ENCODE results near the gene CALHM4.

Gene CALHM4, protein sequence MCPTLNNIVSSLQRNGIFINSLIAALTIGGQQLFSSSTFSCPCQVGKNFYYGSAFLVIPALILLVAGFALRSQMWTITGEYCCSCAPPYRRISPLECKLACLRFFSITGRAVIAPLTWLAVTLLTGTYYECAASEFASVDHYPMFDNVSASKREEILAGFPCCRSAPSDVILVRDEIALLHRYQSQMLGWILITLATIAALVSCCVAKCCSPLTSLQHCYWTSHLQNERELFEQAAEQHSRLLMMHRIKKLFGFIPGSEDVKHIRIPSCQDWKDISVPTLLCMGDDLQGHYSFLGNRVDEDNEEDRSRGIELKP

DNA sequence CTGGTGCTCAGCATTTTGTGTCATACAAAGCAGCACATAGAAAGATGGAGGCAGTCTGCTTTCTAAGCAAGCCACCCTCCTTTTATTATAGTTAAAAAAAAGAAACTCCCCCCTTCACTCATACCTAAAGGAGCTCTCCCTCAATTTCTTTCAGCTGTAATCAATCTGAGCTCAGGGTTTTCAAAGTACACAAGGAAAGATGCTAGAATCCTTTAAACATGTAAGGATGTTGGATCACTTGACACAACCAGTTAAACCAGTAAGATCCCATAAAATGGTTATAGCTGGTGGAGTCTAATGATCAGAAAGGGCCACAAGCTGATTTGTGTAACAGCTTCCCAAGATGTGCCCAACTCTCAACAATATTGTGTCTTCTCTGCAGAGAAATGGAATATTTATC lies at the start of gene CALHM4:
CALHM4 (plus strand) TSS at position 301 of the 400 bp plus-strand sequence; CDS start at position 344, 43 bp downstream.
- DNase-seq (ENCODE audit: low read depth in 2 of 3, low spot score in 1 of 3) = no peak

DNA sequence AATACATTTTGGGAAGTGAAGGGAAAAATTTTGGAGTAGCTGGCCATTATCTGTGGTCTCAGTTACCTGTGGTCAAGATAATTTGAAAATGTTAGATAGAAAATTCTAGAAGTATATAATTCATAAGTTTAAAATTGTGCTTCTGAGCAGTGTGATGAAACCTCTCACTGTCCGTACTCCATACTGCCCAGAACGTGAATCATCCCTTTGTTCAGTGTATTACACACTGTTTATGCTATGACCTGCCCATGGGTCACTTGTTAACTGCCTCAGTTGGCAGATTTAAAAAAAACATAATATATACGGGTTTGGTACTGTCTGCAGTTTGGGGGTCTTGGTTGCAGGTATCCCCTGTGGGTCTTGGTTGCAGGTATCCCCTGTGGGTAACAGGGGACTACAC lies 46.2 kb upstream of the CALHM4 start:
- no peak for DNase-seq (ENCODE audit: low read depth in 2 of 3, low spot score in 1 of 3)

DNA sequence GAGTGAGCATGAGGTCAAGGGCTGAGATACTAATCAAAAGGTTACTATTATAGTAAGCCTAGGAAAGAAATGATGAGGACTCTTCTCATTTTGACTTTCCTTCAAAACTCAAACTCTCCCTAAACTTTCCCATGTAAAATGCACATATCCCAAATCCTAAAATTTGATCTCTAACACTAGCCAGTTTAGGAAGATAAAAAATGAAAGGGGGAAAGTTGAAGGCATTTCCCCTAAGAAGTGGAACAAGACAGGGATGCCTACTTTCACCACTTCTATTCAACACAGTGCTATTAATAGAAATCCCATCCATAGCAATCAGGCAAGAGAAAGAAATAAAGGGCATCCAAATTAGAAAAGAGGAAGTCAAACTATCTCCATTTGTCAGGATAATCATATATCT lies 45.0 kb upstream of the CALHM4 start:
- no peak for DNase-seq (ENCODE audit: low read depth in 2 of 3, low spot score in 1 of 3)

DNA sequence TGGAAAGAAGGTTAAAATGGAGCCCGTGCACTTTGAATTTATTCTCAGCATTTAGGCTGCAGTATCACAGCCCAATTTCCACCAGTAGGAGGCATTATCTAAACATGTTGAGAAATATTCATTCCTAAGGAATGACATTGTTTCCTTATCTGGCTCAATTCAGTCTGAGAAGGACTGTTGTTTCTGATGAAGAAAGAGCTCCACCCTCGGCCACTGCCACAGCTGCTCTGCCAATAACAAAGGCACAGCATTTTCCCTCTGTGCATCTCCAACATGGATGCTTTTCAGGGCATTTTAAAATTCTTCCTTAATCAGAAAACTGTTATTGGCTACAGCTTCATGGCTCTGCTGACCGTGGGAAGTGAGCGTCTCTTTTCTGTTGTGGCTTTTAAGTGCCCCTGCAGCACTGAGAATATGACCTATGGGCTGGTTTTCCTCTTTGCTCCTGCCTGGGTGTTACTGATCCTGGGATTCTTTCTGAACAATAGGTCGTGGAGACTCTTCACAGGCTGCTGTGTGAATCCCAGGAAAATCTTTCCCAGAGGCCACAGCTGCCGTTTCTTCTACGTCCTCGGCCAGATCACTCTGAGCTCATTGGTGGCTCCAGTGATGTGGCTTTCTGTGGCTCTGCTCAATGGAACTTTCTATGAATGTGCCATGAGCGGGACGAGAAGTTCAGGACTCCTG lies 42.0 kb upstream of the CALHM4 start, which contains the start of gene CALHM5:
CALHM5 (plus strand) TSS at position 216 of the 687 bp plus-strand sequence; CDS start at position 274, 58 bp downstream.
- DNase-seq (ENCODE audit: low read depth in 2 of 3, low spot score in 1 of 3) = no peak

DNA sequence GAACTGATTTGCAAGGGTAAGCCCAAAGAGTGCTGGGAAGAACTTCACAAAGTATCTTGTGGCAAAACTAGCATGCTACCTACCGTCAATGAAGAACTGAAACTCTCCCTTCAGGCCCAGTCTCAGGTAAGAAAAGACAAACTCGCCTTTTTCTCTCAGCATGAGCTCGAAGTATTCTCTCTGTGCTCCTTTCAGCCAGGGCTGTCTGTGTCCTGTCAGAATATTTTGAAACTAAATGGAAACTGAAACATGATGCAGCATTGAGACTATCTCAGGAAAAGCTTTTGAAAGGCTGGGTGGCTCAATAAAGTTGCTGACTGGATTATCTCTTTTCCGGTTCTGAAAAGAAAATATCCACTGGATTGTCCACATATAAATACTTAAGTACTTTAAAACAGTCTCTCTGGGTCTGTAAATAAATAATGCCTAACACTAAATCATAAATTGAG lies 41.4 kb upstream of the CALHM4 start:
- no peak for DNase-seq (ENCODE audit: low read depth in 2 of 3, low spot score in 1 of 3)

DNA sequence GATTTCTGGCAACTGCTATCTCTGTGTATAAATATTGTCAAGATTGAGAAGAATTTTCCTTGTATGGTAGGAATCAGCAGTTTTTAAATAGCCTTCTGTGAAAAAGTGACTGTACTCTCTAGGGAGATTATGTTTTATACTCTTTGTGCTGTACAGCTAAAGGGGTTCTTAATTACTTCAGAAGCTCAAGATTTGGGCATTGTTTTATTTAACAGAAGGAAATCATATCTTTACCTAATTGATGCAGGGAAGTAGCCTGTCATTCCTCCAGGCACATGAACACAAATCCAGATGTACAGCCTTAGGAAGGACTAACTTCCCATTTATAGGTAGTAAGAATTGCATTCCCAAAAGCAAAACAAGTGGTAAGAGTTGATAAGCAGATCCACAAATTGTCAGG lies 40.8 kb upstream of the CALHM4 start:
- DNase-seq (ENCODE audit: low read depth in 2 of 3, low spot score in 1 of 3) = no peak

DNA sequence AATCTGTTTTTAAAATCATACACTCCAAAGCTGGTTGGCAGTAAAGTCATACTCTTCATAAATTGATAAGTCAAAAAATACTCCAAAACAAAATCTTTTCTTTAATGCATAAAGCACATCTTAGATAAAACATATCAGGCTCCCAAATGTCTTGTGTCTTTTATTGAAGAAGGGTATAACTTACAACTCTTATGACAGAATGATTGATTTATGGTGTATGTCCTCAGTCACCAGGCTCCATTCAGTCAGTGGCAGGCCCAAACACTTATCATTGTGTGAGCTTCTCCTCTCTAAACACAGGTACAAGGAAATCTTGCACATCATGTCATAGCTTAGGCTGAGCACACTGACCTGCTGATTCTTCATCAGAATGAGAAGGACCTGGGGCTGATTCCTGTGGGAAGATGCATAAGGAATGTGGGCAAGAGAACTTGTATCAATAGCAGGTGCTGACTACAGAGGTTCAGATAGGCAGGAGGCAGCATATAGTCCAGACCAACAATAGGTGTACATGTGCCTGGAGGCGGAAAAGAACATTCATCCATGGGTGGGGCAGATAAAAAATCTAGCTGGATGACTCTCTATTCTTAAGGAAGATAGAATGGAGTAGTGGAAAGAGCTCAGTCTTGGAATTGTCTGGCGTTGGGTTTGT lies 40.2 kb upstream of the CALHM4 start:
- no peak for DNase-seq (ENCODE audit: low read depth in 2 of 3, low spot score in 1 of 3)

DNA sequence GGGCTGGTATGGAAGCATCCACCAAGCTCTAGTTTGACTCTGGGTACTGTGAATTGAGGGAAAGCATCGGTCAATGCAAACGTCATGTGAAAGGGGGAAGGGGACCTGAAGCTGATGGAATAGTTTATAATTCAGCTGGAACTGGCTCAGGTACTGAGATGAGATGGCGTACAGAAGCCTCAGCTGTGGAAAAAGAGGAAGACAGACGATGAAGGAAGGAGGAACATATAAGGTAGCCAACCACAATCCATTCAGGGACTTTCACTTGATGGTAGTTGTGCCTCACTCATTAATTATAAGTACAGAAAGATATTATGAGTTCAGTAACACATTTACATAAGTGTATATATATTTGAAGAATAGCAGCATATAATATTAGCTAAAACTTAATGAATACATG lies 39.4 kb upstream of the CALHM4 start:
- DNase-seq (ENCODE audit: low read depth in 2 of 3, low spot score in 1 of 3) = no peak

DNA sequence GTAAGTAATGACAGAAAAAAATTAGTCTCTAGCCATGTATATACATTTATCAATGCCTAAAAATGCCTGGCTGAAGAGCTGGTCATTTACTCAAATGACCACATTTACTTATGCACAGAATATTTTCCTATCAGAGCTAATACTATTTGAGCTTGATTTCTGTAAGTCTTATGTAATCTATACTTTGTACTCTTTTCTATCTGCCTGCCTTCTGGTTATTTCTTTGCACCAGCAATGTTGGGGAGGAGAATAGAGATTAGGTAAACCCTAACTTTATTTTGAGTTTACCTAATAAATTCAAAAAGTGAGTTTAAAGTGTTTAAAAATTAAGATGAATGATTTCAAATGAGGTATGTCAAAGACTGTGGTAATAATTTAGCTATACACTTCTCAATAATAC lies 38.4 kb upstream of the CALHM4 start:
- DNase-seq (ENCODE audit: low read depth in 2 of 3, low spot score in 1 of 3) = no peak

DNA sequence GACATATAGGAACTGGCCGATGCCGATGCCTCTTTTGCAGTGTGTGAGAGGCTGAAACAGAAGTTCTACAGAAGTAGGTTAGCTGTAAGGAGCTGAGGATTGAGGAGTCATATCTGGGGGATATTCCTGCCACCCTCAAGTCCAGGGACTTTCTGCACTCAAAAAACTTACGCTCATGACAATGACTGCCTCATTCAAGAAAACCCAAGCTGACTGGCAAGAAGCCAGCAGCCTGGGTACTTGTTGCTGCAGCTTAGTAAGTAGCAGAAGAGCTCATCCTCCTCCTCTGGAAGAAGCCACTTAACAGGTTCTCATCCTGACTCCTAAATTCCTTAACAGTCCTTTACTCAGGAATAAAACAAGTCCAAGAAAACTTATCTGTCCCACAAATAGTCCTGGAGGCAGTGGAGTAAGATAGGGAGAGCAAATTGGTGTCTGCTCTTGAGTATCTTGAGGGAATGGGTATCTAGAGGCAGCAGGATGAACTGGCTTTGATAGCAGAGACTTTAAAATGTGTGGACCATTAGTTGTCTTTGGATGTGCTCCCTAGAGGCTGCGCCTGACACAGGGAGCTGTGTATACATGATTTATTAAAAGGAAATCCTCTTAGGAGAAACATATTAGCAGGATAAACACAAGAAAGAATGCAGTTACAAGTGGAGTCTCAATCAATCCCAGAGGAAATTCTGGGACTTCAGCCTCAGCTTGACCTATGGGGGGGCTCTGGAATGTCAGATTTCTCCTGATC lies 34.8 kb upstream of the CALHM4 start:
- DNase-seq (ENCODE audit: low read depth in 2 of 3, low spot score in 1 of 3) = no peak

DNA sequence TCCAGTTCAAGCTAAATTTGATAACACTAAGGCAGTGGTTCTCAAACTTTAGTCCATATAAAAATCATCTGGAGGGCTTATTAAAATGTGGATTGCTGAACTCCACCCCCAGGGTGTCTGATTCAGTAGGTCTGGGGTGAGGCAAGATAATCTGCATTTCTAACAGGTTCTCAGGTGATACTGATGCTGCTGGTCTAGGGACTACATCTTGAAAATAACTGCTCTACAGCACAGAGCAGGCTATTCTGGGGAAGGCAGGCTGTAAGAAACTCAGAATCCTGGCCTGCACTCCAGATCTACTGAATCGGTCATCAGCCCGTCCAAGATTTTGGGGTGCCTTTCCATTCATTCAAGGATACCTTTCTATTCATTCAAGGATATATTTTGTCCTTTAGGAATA lies 30.7 kb upstream of the CALHM4 start:
- DNase-seq (ENCODE audit: low read depth in 2 of 3, low spot score in 1 of 3) = no peak

DNA sequence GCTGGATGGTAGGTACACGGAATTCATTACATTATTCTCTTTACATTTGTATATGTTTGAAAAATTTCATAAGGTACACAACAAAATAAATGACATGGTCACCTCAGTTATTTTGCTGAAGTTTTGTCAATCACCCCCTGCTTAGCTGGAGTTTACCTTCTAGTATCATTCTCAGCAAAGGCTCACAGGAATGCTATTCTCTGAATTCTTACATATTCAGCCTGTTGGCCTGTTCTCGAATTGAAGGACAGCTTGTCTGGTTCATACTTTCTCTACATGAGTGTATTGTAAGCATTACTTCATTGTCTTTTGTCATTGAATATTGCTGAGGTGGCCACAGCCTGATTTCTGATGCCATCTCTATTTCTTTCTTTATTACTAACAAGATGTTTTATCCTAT lies 29.3 kb upstream of the CALHM4 start:
- DNase-seq (ENCODE audit: low read depth in 2 of 3, low spot score in 1 of 3) = no peak

DNA sequence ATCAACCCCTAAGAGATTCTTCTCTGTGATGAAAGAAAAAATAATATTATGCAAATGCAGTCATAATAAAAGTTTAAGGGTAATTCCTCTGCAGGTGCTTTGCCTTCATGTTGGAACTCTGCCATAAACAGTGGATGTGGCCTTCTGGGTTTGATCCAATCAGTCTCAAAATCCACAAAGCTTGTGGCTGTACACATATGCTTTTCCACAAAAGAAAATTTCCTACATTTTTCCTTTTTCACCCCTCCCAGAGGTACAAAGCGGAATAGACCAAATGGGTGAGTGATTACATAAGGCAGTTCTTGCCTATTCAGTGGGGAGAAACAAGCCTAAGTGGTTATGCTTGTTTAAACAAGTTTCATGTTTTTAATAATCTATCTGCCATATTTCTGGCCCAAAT lies 25.4 kb upstream of the CALHM4 start:
- DNase-seq (ENCODE audit: low read depth in 2 of 3, low spot score in 1 of 3) = no peak

DNA sequence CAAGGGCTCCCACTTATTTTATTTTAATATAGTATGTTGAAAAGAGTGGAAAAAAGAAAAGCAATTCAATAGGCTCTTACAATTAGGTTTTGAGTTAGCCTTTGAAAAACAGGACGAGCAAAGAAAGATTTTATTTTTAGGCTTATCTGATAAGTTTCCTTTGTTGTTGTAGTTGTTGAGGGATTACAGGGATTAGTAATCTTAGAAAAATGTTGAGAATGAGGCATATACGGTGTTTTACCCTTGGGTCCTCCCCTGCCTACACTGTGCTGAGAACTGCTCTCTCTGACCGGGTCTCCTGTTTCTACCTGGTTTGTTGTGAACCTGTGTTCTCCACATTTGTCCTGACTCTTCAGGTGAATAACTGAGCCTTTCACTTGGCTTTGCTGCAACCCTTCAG lies 24.8 kb upstream of the CALHM4 start:
- no peak for DNase-seq (ENCODE audit: low read depth in 2 of 3, low spot score in 1 of 3)

DNA sequence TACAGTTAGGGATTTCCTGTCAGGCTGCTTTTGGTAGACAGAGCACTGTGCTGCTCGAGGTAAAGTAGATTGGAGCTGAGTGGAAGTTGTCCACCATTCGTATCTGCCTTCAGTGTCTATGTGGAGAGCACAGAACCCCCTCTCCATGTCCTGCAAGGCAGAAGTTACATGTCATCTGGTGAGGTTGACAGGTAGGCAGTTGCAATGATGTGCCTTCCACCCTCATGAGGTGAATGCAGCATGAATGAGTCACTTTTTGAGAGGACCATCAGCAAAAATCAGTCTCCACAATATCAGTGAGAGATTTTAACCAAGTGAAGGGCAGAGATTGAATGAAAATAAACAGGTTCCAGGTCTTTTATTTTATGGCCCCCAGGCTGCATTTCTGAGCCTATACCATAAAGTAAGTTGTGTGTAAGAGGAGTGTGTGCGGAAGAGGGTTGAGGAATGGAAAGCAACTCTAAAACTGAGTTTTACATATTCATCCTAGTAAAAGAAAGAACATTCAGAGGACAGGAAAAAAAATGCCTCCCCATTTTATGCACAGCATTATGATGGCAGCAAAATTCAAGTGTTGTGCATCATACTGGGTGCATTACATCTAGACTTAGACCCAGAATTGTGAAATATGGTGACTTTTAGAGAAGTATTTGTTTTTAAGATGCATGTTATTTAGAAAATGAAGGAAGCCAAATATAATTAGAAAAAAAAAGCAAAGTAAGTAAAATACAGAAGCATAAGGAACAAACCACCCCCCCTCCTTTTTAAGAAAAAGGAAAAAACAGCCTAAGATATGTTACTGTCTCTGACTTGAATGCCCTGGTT lies 23.9 kb upstream of the CALHM4 start:
- no peak for DNase-seq (ENCODE audit: low read depth in 2 of 3, low spot score in 1 of 3)

DNA sequence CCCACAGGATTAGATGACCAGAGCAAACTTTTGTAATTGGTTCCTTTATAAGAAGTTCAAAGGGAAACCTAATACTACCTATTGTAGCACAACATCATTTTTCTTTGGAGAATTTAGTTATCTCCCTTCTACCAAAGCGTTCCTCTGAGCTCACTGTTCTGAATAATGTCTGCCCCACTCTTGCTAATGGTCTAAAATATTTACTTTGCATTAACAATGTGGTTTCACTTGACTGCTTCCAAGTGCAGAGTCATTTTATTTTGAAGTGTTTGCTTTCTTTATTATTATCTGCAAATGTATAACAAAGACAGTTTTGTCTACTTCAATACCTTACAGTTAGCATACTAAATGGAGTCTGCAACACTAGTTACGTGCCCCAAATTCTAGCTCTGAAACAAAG lies 23.1 kb upstream of the CALHM4 start:
- DNase-seq (ENCODE audit: low read depth in 2 of 3, low spot score in 1 of 3) = no peak

DNA sequence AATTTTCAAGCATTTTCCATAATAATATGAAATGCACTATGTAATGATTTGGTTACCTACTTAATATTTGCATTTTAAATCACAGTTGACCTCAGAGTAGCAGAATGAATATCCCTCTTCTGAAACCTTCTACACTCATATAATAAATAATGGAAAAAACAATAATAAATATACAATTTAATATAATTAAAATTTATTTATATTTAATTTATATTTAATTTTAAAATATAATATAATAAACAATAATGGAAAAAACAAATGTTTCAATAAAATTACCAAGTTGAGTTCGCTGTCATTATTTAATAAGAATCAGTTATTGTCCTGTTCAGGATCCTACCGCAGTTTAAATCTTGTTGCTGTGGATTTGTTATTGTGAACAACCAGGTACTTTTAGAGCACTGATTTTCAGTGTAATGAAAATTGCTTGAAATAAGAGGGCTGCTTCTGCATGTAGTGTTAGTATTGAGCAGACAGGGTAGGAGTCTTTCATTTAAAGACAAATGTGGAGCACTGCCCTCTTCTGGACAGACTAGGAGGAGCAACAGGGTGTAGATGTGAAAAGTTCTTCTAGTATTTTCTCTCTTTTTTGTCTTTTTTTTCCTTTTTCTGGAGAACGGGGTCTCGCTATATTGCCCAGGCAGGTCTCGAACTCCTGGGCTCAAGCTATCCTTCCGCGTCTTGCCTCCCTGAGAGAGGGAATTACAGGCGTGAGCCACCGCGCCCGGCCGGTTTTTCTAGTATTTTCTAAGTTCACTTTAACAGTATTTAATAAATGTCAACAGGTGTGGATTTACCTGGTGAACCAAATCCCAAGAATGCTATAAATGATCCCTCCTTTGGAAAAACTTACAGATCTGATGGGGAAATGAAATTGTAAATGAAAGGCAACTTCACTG lies 21.6 kb upstream of the CALHM4 start:
- peak; percentile 3 to 65 (median 33) for DNase-seq (ENCODE audit: low read depth in 2 of 3, low spot score in 1 of 3)

DNA sequence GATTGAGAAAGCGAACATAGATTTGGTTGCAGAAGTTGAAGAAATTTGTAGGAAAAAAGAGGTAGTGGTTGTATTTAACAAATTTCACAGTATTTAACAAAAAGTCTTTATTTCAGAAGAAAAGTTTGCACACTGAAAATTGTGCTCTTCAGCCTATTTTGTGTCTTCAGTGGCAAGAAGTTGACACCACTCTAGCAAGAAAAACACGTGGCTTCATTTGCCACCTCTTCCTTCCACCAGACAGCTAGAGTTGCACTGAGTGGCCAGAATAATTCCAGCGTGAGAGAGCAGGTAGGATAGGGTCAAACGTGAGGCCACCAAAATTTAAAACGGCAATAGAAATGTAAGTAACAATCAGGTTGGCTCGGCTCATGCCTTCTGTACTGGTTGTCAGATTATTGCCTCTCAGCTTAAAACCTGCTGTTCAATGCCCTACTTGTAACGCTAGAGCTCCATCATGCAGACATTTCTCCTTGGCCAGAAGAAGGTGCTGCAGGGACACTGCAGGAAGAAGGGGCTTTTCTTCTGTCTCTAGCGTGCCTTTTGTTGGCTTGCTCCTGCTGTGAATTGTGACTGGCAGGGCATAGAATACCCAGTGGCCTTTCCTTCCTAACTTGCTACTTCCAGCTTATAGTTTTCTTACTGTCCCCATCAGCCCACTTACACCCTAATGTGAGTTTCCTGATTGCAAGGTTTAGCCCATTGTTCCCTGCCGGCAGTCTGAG lies 20.2 kb upstream of the CALHM4 start:
- DNase-seq (ENCODE audit: low read depth in 2 of 3, low spot score in 1 of 3) = no peak

DNA sequence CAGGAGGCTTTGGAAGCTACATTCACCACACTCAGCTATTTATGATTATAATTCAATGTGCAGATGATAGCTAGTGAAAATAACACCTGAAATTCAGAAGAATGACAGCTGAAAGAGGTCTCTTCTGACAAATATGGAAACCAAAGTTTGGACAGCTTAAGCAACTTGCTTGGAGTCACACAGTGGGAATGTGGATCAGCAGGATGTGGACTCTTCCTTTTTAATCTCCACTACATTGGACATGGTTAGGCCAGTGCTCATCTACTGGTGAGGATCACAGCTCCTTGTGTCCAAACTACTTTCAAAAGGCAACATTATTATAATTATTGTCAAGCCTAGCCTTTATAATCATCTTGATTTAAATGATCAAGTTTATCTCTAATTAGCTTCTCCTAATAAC lies 18.4 kb upstream of the CALHM4 start:
- no peak for DNase-seq (ENCODE audit: low read depth in 2 of 3, low spot score in 1 of 3)

All from stimulated activated CD4-positive, alpha-beta T cell treated with anti-CD3 and anti-CD28 coated beads, Interleukin-12 subunit alpha, Interleukin-12 subunit beta, amount 100 ng/mL, for 48 hours (primary cell).